Measurements from ENCODE around the gene ZAR1L. TPM values are rescaled to one million over a fixed set of nuclear protein-coding genes. Genes with fewer than 3 reads are reported as not detected.

ZAR1L gene
- total and polyA plus RNA-seq, 4 donors = not detected

DNA sequence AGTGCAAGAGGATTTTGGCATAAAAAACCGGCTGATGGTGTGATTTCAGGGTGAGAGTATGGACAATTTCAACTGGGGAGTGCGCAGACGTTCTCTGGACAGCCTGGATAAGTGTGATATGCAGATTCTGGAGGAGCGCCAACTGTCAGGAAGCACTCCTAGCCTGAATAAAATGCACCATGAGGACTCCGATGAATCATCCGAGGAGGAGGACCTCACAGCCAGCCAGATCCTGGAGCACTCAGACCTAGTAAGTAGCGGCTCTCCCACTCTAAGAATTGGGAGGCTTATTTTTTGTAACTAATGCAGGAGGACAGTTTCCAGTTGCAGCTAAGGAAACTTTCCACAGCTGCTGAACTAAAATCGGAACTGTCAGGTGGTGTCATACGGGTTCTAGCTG, 53.6 kb downstream of the ZAR1L start:
- Histone ChIP-seq H3K4me3 (ENCODE audit: low read depth, low read length) (no peak overlapping the region), H3K27me3 (ENCODE audit: control insufficient read depth, insufficient read depth, low read length) (no peaks in the 10 kb centered on the region), H3K4me1 (ENCODE audit: control insufficient read depth, insufficient read depth, low read length) (no peaks in the 10 kb centered on the region), H3K36me3 (ENCODE audit: control insufficient read depth, insufficient read depth, low read length) (peaks cover 12% of the 10 kb centered on the region), H3K27ac (ENCODE audit: low read depth, low read length) (peak overlapping the region; percentile 16), H3K9me3 (ENCODE audit: control insufficient read depth, insufficient read depth, low read length) (no peaks in the 10 kb centered on the region)
- DNase-seq (ENCODE audit: low read depth in 4 of 6, low spot score in 6 of 6) = peak in 1 of 6 donors; percentile 41
- 74% methylated on average over 9 of the region's 9 CpGs for WGBS (ENCODE audit: insufficient coverage)

DNA sequence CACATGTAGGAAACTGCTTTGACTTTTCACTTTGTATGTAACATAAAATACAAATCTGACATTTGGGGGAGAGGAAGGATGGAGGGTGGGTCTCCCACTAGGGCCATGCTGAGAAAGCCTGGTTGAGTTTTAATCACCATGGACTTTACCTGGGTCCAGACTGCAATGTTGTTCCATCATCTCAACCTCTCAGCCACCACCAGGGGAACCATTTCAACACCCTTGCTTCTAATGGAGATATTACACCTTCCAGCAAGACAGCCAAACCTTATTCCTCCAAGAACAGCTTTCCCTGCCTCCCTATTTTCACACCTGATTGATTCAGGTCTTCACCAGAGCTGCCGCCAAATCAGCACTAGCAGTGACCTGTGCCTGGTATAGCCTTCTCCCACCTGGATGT, 56.0 kb downstream of the ZAR1L start:
- whole genome bisulfite sequencing (ENCODE audit: insufficient coverage) = 63% methylated on average over 1 of the region's 1 CpG

DNA sequence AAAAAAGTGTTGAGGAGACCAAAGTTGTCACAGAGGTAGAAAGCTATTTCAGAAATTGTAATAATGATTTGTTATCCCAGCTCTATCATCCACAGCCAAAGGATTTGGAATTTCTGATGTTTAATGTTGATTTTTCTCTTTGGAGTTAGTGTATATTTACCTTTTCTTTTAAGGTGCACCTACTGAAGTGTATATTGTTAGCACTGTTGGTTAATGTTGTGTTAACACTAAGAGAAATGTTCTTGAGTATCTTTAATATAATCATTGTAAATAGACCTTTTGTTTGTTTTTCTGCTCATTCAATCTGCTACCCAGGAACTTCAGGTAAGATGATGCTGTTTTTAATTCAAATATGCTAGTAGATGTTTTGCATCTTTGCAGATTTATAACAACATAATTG, 57.5 kb downstream of the ZAR1L start:
- no peak for DNase-seq (ENCODE audit: low read depth in 4 of 6, low spot score in 6 of 6)
- H3K27ac ChIP-seq (ENCODE audit: low read depth, low read length) = no peak overlapping the region
- no peaks in the 10 kb centered on the region for H3K36me3 ChIP-seq (ENCODE audit: control insufficient read depth, insufficient read depth, low read length)

More for the DNA sequence above, 56.0 kb downstream of the ZAR1L start:
- H3K9me3 ChIP-seq (ENCODE audit: control insufficient read depth, insufficient read depth, low read length) = no peaks in the 10 kb centered on the region
- no peak for DNase-seq (ENCODE audit: low read depth in 4 of 6, low spot score in 6 of 6)
- H3K4me1 ChIP-seq (ENCODE audit: control insufficient read depth, insufficient read depth, low read length) = no peaks in the 10 kb centered on the region
- no peak overlapping the region for H3K4me3 ChIP-seq (ENCODE audit: low read depth, low read length)
- H3K27ac ChIP-seq (ENCODE audit: low read depth, low read length) = no peak overlapping the region
- peaks cover 5% of the 10 kb centered on the region for H3K36me3 ChIP-seq (ENCODE audit: control insufficient read depth, insufficient read depth, low read length)
- no peaks in the 10 kb centered on the region for H3K27me3 ChIP-seq (ENCODE audit: control insufficient read depth, insufficient read depth, low read length)

DNA sequence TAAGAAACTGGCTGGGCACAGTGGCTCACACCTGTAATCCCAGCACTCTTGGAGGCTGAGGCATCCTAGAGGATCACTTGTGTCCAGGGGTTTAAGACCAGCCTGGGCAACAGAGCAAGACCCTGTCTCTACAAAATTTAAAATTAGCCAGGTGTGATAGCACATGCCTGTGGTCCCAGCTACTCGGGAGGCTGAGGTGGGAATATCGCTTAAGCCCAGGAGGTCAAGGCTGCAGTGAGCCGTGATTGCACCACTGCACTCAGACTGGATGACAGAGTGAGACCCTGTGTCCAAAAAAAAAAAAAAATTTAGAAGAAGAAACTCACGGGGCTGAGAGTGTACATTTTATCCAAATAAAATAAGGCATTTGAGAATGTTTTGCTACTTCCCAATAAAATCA, 58.9 kb downstream of the ZAR1L start:
- H3K4me1 ChIP-seq (ENCODE audit: control insufficient read depth, insufficient read depth, low read length) = no peaks in the 10 kb centered on the region
- 94% methylated on average over 3 of the region's 4 CpGs for WGBS (ENCODE audit: insufficient coverage)
- H3K27me3 ChIP-seq (ENCODE audit: control insufficient read depth, insufficient read depth, low read length) = no peaks in the 10 kb centered on the region
- no peaks in the 10 kb centered on the region for H3K36me3 ChIP-seq (ENCODE audit: control insufficient read depth, insufficient read depth, low read length)
- H3K9me3 ChIP-seq (ENCODE audit: control insufficient read depth, insufficient read depth, low read length) = no peaks in the 10 kb centered on the region
- no peak for DNase-seq (ENCODE audit: low read depth in 4 of 6, low spot score in 6 of 6)
- H3K4me3 ChIP-seq (ENCODE audit: low read depth, low read length) = no peak overlapping the region
- no peak overlapping the region for H3K27ac ChIP-seq (ENCODE audit: low read depth, low read length)

More for the DNA sequence above, 57.5 kb downstream of the ZAR1L start:
- H3K9me3 ChIP-seq (ENCODE audit: control insufficient read depth, insufficient read depth, low read length) = no peaks in the 10 kb centered on the region
- H3K4me3 ChIP-seq (ENCODE audit: low read depth, low read length) = no peak overlapping the region
- H3K27me3 ChIP-seq (ENCODE audit: control insufficient read depth, insufficient read depth, low read length) = no peaks in the 10 kb centered on the region
- H3K4me1 ChIP-seq (ENCODE audit: control insufficient read depth, insufficient read depth, low read length) = no peaks in the 10 kb centered on the region

DNA sequence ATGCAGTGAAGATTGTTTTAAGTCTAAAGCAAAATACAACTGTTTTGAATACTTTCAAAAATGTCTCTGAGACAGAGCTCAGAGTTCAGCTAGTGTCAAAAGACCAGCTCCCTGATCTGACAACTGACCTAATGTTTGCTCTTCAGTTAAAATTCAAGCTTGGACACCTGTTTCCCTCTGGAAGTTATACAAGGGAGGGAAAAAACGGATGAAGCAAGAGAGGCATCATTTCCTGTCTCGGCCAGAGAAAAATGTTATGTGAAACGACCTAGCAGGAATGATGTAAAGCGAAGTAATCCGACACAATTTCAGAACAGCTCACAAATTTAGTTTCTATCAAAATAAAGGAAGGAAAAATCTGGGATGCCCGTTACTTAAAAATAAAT, 59.4 kb downstream of the ZAR1L start:
- Histone ChIP-seq H3K36me3 (ENCODE audit: control insufficient read depth, insufficient read depth, low read length) (no peaks in the 10 kb centered on the region), H3K9me3 (ENCODE audit: control insufficient read depth, insufficient read depth, low read length) (no peaks in the 10 kb centered on the region), H3K27me3 (ENCODE audit: control insufficient read depth, insufficient read depth, low read length) (no peaks in the 10 kb centered on the region), H3K27ac (ENCODE audit: low read depth, low read length) (no peak overlapping the region), H3K4me1 (ENCODE audit: control insufficient read depth, insufficient read depth, low read length) (no peaks in the 10 kb centered on the region), H3K4me3 (ENCODE audit: low read depth, low read length) (no peak overlapping the region)
- no peak for DNase-seq (ENCODE audit: low read depth in 4 of 6, low spot score in 6 of 6)
- WGBS (ENCODE audit: insufficient coverage) = no CpG with 5 or more reads among the region's 6 CpGs

DNA sequence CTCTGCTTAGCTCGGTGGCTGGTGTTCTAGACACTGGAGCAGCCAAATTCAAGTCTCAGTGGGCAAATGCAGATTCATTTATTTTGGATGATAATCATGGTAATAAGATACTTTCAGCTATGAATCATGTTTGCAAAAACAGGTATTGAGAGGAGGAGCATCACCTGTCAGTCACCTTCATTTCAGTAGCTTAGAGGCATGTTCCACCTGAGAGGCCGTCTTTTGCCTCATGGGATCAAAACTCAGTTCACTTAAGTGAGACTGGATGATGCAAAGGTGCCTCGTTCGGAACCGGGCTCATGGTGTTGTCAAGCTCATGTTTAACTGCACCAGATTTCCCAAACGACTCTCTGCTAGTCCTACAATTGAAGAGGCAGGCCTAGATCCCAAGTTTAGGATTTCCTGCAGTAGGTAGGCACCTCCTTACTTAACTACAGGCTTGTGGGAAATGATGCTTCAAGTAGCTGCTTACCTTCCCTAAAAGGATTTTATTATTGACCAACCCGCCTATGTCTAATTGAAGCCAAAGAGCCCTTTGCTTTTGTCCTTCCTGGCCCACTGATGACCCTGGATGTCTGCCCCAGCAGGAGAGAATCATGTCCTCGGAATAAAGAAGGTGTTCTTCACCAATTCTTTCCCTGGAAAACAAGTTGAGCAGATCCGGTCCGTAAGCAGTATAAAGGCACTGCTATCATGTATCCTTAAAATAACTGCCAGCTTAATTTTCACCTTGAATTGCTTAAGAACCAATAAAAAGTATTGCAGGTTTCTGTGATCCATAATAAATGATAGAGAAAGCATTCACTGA, 60.0 kb downstream of the ZAR1L start:
- no peaks in the 10 kb centered on the region for H3K9me3 ChIP-seq (ENCODE audit: control insufficient read depth, insufficient read depth, low read length)
- WGBS (ENCODE audit: insufficient coverage) = 70% methylated on average over 7 of the region's 10 CpGs
- H3K4me3 ChIP-seq (ENCODE audit: low read depth, low read length) = no peak overlapping the region
- H3K36me3 ChIP-seq (ENCODE audit: control insufficient read depth, insufficient read depth, low read length) = peaks cover 5% of the 10 kb centered on the region
- peak overlapping the region; percentile 59 for H3K27ac ChIP-seq (ENCODE audit: low read depth, low read length)
- H3K4me1 ChIP-seq (ENCODE audit: control insufficient read depth, insufficient read depth, low read length) = no peaks in the 10 kb centered on the region
- DNase-seq (ENCODE audit: low read depth in 4 of 6, low spot score in 6 of 6) = no peak
- no peaks in the 10 kb centered on the region for H3K27me3 ChIP-seq (ENCODE audit: control insufficient read depth, insufficient read depth, low read length)

DNA sequence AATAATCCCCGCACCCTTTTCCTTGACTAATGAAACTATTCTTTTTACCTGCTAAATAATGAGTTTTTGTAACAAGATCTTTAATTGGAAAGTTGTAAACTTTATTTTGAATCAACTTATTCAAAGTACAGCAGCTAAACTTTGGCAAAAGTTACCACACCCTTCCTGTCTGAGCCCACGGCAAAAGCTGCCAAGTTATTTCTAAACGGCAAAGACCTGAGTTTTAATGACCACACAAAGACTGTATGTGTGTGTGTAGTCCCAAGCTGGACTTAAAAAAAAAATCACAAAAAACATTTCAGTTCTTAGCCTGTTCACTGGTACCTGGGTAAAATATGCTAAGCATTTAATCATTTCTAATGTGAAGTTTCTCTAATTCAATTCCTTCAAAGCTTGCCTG, 60.7 kb downstream of the ZAR1L start:
- WGBS (ENCODE audit: insufficient coverage) = no CpG with 5 or more reads among the region's 3 CpGs
- no peaks in the 10 kb centered on the region for H3K27me3 ChIP-seq (ENCODE audit: control insufficient read depth, insufficient read depth, low read length)
- no peak overlapping the region for H3K4me3 ChIP-seq (ENCODE audit: low read depth, low read length)
- peak overlapping the region; percentile 59 for H3K27ac ChIP-seq (ENCODE audit: low read depth, low read length)
- H3K9me3 ChIP-seq (ENCODE audit: control insufficient read depth, insufficient read depth, low read length) = no peaks in the 10 kb centered on the region
- no peak for DNase-seq (ENCODE audit: low read depth in 4 of 6, low spot score in 6 of 6)
- H3K36me3 ChIP-seq (ENCODE audit: control insufficient read depth, insufficient read depth, low read length) = peaks cover 12% of the 10 kb centered on the region
- H3K4me1 ChIP-seq (ENCODE audit: control insufficient read depth, insufficient read depth, low read length) = no peaks in the 10 kb centered on the region

DNA sequence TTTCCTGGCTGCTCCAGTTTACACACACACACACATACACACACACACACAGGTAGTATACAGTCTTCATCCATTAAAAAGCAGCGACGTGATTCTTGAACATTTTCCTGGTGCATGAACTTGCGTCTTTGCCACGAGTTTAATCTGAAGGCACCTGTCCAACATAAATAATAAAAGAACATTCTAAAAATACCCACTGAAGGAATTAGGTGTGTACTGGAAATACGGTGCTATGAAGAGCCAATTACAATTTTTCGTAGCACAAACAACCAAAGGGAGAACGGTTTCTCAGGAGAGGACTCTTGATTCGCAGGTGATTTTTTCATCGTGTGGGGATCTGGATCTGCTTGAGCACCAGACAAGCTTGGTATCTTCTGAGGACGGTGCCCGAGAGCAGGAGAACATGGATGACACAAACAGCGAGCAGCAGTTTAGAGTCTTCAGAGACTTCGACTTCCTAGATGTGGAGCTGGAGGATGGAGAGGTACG, 61.2 kb downstream of the ZAR1L start:
- Histone ChIP-seq H3K27ac (ENCODE audit: low read depth, low read length) (peak overlapping the region; percentile 58), H3K4me1 (ENCODE audit: control insufficient read depth, insufficient read depth, low read length) (no peaks in the 10 kb centered on the region), H3K4me3 (ENCODE audit: low read depth, low read length) (no peak overlapping the region), H3K9me3 (ENCODE audit: control insufficient read depth, insufficient read depth, low read length) (no peaks in the 10 kb centered on the region), H3K36me3 (ENCODE audit: control insufficient read depth, insufficient read depth, low read length) (peaks cover 15% of the 10 kb centered on the region), H3K27me3 (ENCODE audit: control insufficient read depth, insufficient read depth, low read length) (no peaks in the 10 kb centered on the region)
- 94% methylated on average over 7 of the region's 14 CpGs for WGBS (ENCODE audit: insufficient coverage)
- DNase-seq (ENCODE audit: low read depth in 4 of 6, low spot score in 6 of 6) = no peak

Data from spinal cord (tissue), 10 donors.